Endothelial cell of umbilical vein (primary cell): ENCODE data around the gene EGR1. TPM values are rescaled to one million over a fixed set of nuclear protein-coding genes. Genes with fewer than 3 reads are reported as not detected.
"Not testable (repeated sequence)": the region's sequence is repeated elsewhere in the genome, so short reads cannot be mapped to it uniquely, and the experiment has no call there.

Source experiments
- BruUV-seq: library from RNA; stranded (reverse); fragments of 400-500 nt; replicated peaks from 2 replicates; lab custom pipeline; 2021; lab: Mats Ljungman, UMichigan
- CTCF ChIA-PET: fragments of 300-600, 350-600 bp; sonication (Branson Sonifier 250); formaldehyde crosslinking; loops from one replicate; lab custom pipeline; 2021; ENCODE audit warnings: antibody characterized with exemption, inconsistent platforms; lab: Charles Lee
- POLR2A ChIA-PET: fragments of 300-600, 350-600 bp; sonication (Branson Sonifier 250); formaldehyde crosslinking; loops from one replicate; lab custom pipeline; 2021; ENCODE audit warnings: antibody characterized with exemption, inconsistent platforms; lab: Charles Lee
- DNase-seq: peaks from one replicate; pipeline ENCODE4 v3.0.0-alpha.2; 2011; ENCODE audit warnings: low read depth, low spot score
- FAIRE-seq: peaks from 2 replicates; lab custom pipeline; 2011; peaks lifted over from hg19 to GRCh38; lab: Jason Lieb, UNC
- H2AFZ ChIP-seq: 2 replicates; pipeline ENCODE4 v1.6.0; 2012; ENCODE audit warnings: low read depth, low read length, control low read depth, inconsistent platforms
- H3K27ac ChIP-seq: 2 replicates; pipeline ENCODE4 v1.5.1; 2011; ENCODE audit warnings: low read depth, mild to moderate bottlenecking, control low read depth, low read length, moderate library complexity; ENCODE audit not compliant: insufficient read depth
- H3K27me3 ChIP-seq, 2 experiments: 2 replicates each; pipeline versions ENCODE4 v1.6.0 to v1.6.1; 2011; ENCODE audit warnings: low read length in 2 of 2, mixed read lengths in 1 of 2; ENCODE audit not compliant: control insufficient read depth in 2 of 2, insufficient read depth in 2 of 2
- H3K36me3 ChIP-seq, 2 experiments: 2 replicates in 1 of 2; 3 replicates in 1 of 2; pipeline ENCODE4 v1.5.1; 2011; ENCODE audit warnings: low read length in 2 of 2, mild to moderate bottlenecking in 1 of 2, moderate library complexity in 1 of 2; ENCODE audit not compliant: control insufficient read depth in 2 of 2, insufficient read depth in 2 of 2; ENCODE audit errors: extremely low read depth in 1 of 2
- H3K4me1 ChIP-seq: 3 replicates; pipeline ENCODE4 v1.5.1; 2011; ENCODE audit warnings: mild to moderate bottlenecking, low read length; ENCODE audit not compliant: control insufficient read depth, insufficient read depth; ENCODE audit errors: extremely low read depth
- H3K4me2 ChIP-seq: 2 replicates; pipeline ENCODE4 v1.6.1; 2011; ENCODE audit warnings: low read length, control low read depth, mixed read lengths; ENCODE audit not compliant: insufficient read depth
- H3K4me3 ChIP-seq, 3 experiments: fragments of 200-600 bp in 1 of 3; sonication (generic), shearing (Covaris generic) in 1 of 3; replicated peaks in 1 of 3; 2 replicates each; pipeline ENCODE4 v1.5.1; 2011 to 2016; ENCODE audit warnings: control low read depth in 3 of 3, low read length in 3 of 3, mild to moderate bottlenecking in 2 of 3, inconsistent platforms in 1 of 3, low read depth in 1 of 3, moderate library complexity in 1 of 3; ENCODE audit not compliant: insufficient read depth in 1 of 3
- H3K79me2 ChIP-seq: 2 replicates; pipeline ENCODE4 v1.6.0; 2012; ENCODE audit warnings: low read length, inconsistent platforms; ENCODE audit not compliant: control insufficient read depth, insufficient read depth
- H3K9ac ChIP-seq: replicated peaks from 2 replicates; pipeline ENCODE3; 2011; ENCODE audit warnings: low read length, control low read depth; ENCODE audit not compliant: insufficient read depth; ENCODE audit errors: extremely low read depth
- H3K9me1 ChIP-seq: replicated peaks from 3 replicates; pipeline ENCODE4 v1.6.0; 2011; ENCODE audit warnings: mild to moderate bottlenecking, low read length; ENCODE audit not compliant: control insufficient read depth, insufficient read depth; ENCODE audit errors: extremely low read depth
- H3K9me3 ChIP-seq: replicated peaks from 2 replicates; pipeline ENCODE4 v1.5.1; 2012; ENCODE audit warnings: low read length, inconsistent platforms; ENCODE audit not compliant: control insufficient read depth, insufficient read depth
- H4K20me1 ChIP-seq: replicated peaks from 2 replicates; pipeline ENCODE3; 2011; ENCODE audit warnings: mild to moderate bottlenecking, low read length; ENCODE audit not compliant: control insufficient read depth, insufficient read depth; ENCODE audit errors: extremely low read depth
- EZH2 ChIP-seq: IDR thresholded peaks from 2 replicates; pipeline ENCODE4 v1.6.1; 2012; ENCODE audit warnings: borderline replicate concordance, low read depth, mild to moderate bottlenecking, moderate library complexity, low read length, inconsistent platforms; ENCODE audit not compliant: severe bottlenecking
- FOS ChIP-seq: IDR thresholded peaks from 2 replicates; pipeline ENCODE4 v1.6.1; 2011; ENCODE audit warnings: mild to moderate bottlenecking, low read length, moderate library complexity, borderline replicate concordance; ENCODE audit not compliant: insufficient read depth
- GATA2 ChIP-seq: IDR thresholded peaks from 2 replicates; pipeline ENCODE4 v1.7.0; 2011; ENCODE audit warnings: low read depth, mild to moderate bottlenecking, moderate library complexity, mixed read lengths, low read length; ENCODE audit not compliant: insufficient read length, insufficient read depth
- JUN ChIP-seq: IDR thresholded peaks from 2 replicates; pipeline ENCODE4 v1.6.1; 2011; ENCODE audit warnings: borderline replicate concordance, low read depth; ENCODE audit not compliant: insufficient read length, insufficient read depth
- MYC ChIP-seq: IDR thresholded peaks from one replicate; pipeline ENCODE4 v1.6.1; 2011; ENCODE audit warnings: mild to moderate bottlenecking, low read depth, low read length
- POLR2A ChIP-seq: IDR thresholded peaks from 2 replicates; pipeline ENCODE4 v1.6.1; 2012; ENCODE audit warnings: low read depth, mild to moderate bottlenecking, control low read depth, low read length
- POLR2AphosphoS5 ChIP-seq: IDR thresholded peaks from 2 replicates; pipeline ENCODE4 v1.6.1; 2012; ENCODE audit warnings: low read depth, mild to moderate bottlenecking, control low read depth, low read length, moderate library complexity; ENCODE audit not compliant: insufficient read depth
- dilution Hi-C: fragments of 300-500 bp; cut with MboI; formaldehyde crosslinking; loops from one replicate; pipeline ENCODE4 v1.15.0; 2019; ENCODE audit warnings: low sequenced_read_pairs; ENCODE audit not compliant: extremely low pct_ligation_motif_present
- intact Hi-C: fragments of 100-400 bp; cut with micrococcal nuclease; formaldehyde crosslinking; loops from one replicate; pipeline ENCODE4 v1.10.0; 2022
- polyA plus RNA-seq, 4 experiments: library from polyadenylated mRNA; depleted of rRNA in 3 of 4; stranded (reverse) in 3 of 4; unstranded in 1 of 4; fragments of >200 nt; gene quantifications; 2 replicates each; pipeline versions ENCODE4 v1.2.1 to v1.2.3, GENCODE V29; 2011 to 2012; ENCODE audit warnings: missing spikeins in 1 of 4
- total RNA-seq: library from RNA; stranded (reverse); gene quantifications from 2 replicates; pipeline ENCODE4 v1.2.3, GENCODE V29; 2021
- TF ChIP-seq, protein P1 (sequence below), 2 donors: IDR thresholded peaks; 1 replicate in 1 of 2; 2 replicates in 1 of 2; pipeline ENCODE4 v1.5.1; 2011; ENCODE audit warnings: low read length in 2 of 2, mild to moderate bottlenecking in 2 of 2, moderate library complexity in 2 of 2, control low read depth in 1 of 2, inconsistent platforms in 1 of 2, low read depth in 1 of 2; ENCODE audit not compliant: insufficient read depth in 1 of 2; ENCODE audit errors: extremely low read depth in 1 of 2
- TF ChIP-seq, protein P2 (sequence below): IDR thresholded peaks from 2 replicates; pipeline ENCODE4 v1.6.1; 2011; ENCODE audit not compliant: insufficient read depth, insufficient read length

Gene EGR1
- total and polyA plus RNA-seq, 2 donors (not counting 3 experiments of a cell fraction or from before 2014, with no cell fraction given): 5.5 to 6.5 TPM

DNA sequence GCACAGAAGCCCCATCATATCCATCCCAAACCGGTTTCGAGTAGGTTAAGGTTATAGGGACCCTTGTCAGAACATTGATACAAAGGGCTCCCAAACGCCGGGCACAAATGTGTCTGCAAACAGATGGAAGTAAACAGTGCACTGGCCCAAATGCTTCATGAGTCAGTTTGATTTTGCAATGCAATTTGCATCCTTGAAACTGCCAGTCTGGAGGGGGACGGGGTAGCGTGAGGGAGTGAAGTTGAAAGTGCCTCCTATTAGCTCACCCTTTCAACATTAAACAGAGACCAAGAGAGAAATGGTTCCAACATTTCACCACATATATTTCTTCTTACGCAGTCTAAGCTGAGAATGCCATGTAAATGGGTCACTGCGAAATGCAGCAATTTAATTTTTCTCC, 42.2 kb downstream of the EGR1 start:
- H2AFZ ChIP-seq, dilution Hi-C loops, H3K9me1 ChIP-seq, H3K4me2 ChIP-seq, CTCF ChIA-PET, H3K79me2 ChIP-seq, H4K20me1 ChIP-seq, H3K9ac ChIP-seq, POLR2A ChIA-PET, intact Hi-C loops, H3K4me1 ChIP-seq, DNase-seq, H3K9me3 ChIP-seq, H3K4me3 ChIP-seq, H3K27ac ChIP-seq, FAIRE-seq, H3K27me3 ChIP-seq: not testable (repeated sequence)
- peaks cover 16 to 17% of the 10 kb centered on the region in 2 experiments for H3K36me3 ChIP-seq
- BruUV-seq: TSS peak; percentile 41

DNA sequence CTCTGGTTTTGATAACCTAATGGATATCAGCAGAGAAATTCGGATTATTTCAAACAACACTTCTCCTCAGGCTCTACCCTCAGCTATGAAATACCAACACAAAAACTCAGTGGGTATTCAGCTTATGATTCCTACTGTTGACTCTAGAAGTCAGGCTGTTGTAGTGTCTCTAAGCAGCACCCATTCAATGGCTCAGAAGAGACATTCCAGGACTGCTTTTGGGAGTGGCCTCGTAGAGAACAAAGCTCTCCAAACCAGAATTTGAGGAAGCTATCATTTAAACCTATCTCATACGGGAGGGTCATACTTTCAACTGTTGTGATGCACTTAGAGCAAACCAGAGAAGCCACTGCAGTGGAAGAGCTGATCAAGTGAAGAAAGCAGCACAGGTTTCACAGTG, 43.7 kb downstream of the EGR1 start:
- H4K20me1 ChIP-seq: no peaks in the 10 kb centered on the region
- ChIA-PET POLR2A (no interaction called here), CTCF (no interaction called here)
- no peaks in the 10 kb centered on the region for H3K9me3 ChIP-seq
- DNase-seq: no peak
- no peak overlapping the region for H3K4me2 ChIP-seq
- H2AFZ ChIP-seq: no peak overlapping the region
- dilution Hi-C loops (no loop called here), intact Hi-C loops (no loop called here)
- H3K9ac ChIP-seq: no peak overlapping the region
- H3K4me1 ChIP-seq: no peaks in the 10 kb centered on the region
- no peaks in the 10 kb centered on the region for H3K9me1 ChIP-seq
- H3K4me3 ChIP-seq: no peak overlapping the region
- no peaks in the 10 kb centered on the region for H3K27me3 ChIP-seq
- peaks cover 3% of the 10 kb centered on the region for H3K79me2 ChIP-seq
- H3K27ac ChIP-seq: no peak overlapping the region
- peaks cover 17 to 21% of the 10 kb centered on the region in 2 experiments for H3K36me3 ChIP-seq
- no peak for FAIRE-seq
- TF ChIP-seq MYC: no peak
- no peak for TF ChIP-seq GATA2
- no peak for TF ChIP-seq JUN
- TF ChIP-seq FOS: no peak
- TF ChIP-seq, protein P1, sequence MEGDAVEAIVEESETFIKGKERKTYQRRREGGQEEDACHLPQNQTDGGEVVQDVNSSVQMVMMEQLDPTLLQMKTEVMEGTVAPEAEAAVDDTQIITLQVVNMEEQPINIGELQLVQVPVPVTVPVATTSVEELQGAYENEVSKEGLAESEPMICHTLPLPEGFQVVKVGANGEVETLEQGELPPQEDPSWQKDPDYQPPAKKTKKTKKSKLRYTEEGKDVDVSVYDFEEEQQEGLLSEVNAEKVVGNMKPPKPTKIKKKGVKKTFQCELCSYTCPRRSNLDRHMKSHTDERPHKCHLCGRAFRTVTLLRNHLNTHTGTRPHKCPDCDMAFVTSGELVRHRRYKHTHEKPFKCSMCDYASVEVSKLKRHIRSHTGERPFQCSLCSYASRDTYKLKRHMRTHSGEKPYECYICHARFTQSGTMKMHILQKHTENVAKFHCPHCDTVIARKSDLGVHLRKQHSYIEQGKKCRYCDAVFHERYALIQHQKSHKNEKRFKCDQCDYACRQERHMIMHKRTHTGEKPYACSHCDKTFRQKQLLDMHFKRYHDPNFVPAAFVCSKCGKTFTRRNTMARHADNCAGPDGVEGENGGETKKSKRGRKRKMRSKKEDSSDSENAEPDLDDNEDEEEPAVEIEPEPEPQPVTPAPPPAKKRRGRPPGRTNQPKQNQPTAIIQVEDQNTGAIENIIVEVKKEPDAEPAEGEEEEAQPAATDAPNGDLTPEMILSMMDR (IDR thresholded peaks at IDR 0.05; ENCODE audit: extremely low read depth in 1 of 2, insufficient read depth in 1 of 2, low read depth in 1 of 2, low read length in 2 of 2): no peak
- TF ChIP-seq POLR2AphosphoS5: no peak
- TF ChIP-seq EZH2: no peak
- TF ChIP-seq, protein P2, sequence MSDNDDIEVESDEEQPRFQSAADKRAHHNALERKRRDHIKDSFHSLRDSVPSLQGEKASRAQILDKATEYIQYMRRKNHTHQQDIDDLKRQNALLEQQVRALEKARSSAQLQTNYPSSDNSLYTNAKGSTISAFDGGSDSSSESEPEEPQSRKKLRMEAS: no peak
- TF ChIP-seq POLR2A: no peak
- BruUV-seq: no TSS peak
